Skeletal muscle tissue (tissue), 4 donors: Measurements from ENCODE around the gene FPR3. TPM values are rescaled to one million over a fixed set of nuclear protein-coding genes. Genes with fewer than 3 reads are reported as not detected.

Experiments
- H3K27ac ChIP-seq: one replicate; pipeline ENCODE4 v1.7.0; 2013; ENCODE audit warnings: mild to moderate bottlenecking, low read depth, low read length, inconsistent platforms
- H3K27me3 ChIP-seq, 3 donors: one replicate each; pipeline ENCODE4 v1.7.0; 2013; ENCODE audit warnings: low read length in 3 of 3; ENCODE audit not compliant: control insufficient read depth in 3 of 3, insufficient read depth in 3 of 3
- H3K36me3 ChIP-seq, 3 donors: one replicate each; pipeline ENCODE4 v1.7.0; 2013; ENCODE audit warnings: low read length in 3 of 3; ENCODE audit not compliant: control insufficient read depth in 3 of 3, insufficient read depth in 3 of 3
- H3K4me1 ChIP-seq, 3 donors: one replicate each; pipeline ENCODE4 v1.7.0; 2013; ENCODE audit warnings: low read length in 3 of 3, mild to moderate bottlenecking in 3 of 3; ENCODE audit not compliant: control insufficient read depth in 3 of 3, insufficient read depth in 3 of 3
- H3K4me3 ChIP-seq, 3 donors: one replicate each; pipeline ENCODE4 v1.7.0; 2013; ENCODE audit warnings: low read length in 3 of 3
- H3K9ac ChIP-seq, 3 donors: one replicate each; pipeline ENCODE4 v1.7.0; 2013; ENCODE audit warnings: low read length in 3 of 3, mild to moderate bottlenecking in 3 of 3, moderate library complexity in 2 of 3, low read depth in 1 of 3
- H3K9me3 ChIP-seq, 3 donors: one replicate each; pipeline ENCODE4 v1.7.0; 2013; ENCODE audit warnings: low read length in 3 of 3; ENCODE audit not compliant: control insufficient read depth in 3 of 3
- total RNA-seq: library from RNA; depleted of rRNA; stranded (reverse); fragments of >200 nt; gene quantifications from one replicate; pipeline ENCODE4 v1.2.3, GENCODE V29; 2014
- donor health status: Osteomylitis.

FPR3 gene
- total RNA-seq, 1 donor from 2014 or later, result 0.52 TPM

GRCh38 chr19:51781999-51782398 lies 13.0 kb upstream of the FPR3 start:
- peaks cover 0 to 6% (median 0%) of the 10 kb centered on the region in 3 donors for H3K27me3 ChIP-seq
- H3K9ac ChIP-seq, result no peak overlapping the region
- H3K4me3 ChIP-seq, result no peak overlapping the region
- peaks cover 0 to 4% (median 0%) of the 10 kb centered on the region in 3 donors for H3K4me1 ChIP-seq
- H3K27ac ChIP-seq, result no peak overlapping the region
- no peaks in the 10 kb centered on the region for H3K9me3 ChIP-seq
- H3K36me3 ChIP-seq, result no peaks in the 10 kb centered on the region

GRCh38 chr19:51783372-51783771 lies 11.6 kb upstream of the FPR3 start:
- no peak overlapping the region for H3K9ac ChIP-seq
- no peaks in the 10 kb centered on the region for H3K36me3 ChIP-seq
- no peaks in the 10 kb centered on the region for H3K9me3 ChIP-seq
- peaks cover 0 to 6% (median 0%) of the 10 kb centered on the region in 3 donors for H3K27me3 ChIP-seq
- H3K27ac ChIP-seq, result no peak overlapping the region
- no peaks in the 10 kb centered on the region for H3K4me1 ChIP-seq
- no peak overlapping the region for H3K4me3 ChIP-seq

GRCh38 chr19:51784109-51784785 lies 10.7 kb upstream of the FPR3 start:
- H3K27ac ChIP-seq, result no peak overlapping the region
- peaks cover 0 to 2% (median 0%) of the 10 kb centered on the region in 3 donors for H3K27me3 ChIP-seq
- no peak overlapping the region for H3K9ac ChIP-seq
- no peaks in the 10 kb centered on the region for H3K4me1 ChIP-seq
- no peak overlapping the region for H3K4me3 ChIP-seq
- H3K9me3 ChIP-seq, result no peaks in the 10 kb centered on the region
- H3K36me3 ChIP-seq, result no peaks in the 10 kb centered on the region

GRCh38 chr19:51784922-51785690 lies 9.9 kb upstream of the FPR3 start:
- H3K27me3 ChIP-seq, result no peaks in the 10 kb centered on the region
- H3K9ac ChIP-seq, result no peak overlapping the region
- H3K9me3 ChIP-seq, result no peaks in the 10 kb centered on the region
- H3K4me1 ChIP-seq, result no peaks in the 10 kb centered on the region
- no peak overlapping the region for H3K4me3 ChIP-seq
- H3K27ac ChIP-seq, result peak overlapping the region; percentile 51
- no peaks in the 10 kb centered on the region for H3K36me3 ChIP-seq

GRCh38 chr19:51786646-51787494 lies 8.1 kb upstream of the FPR3 start:
- Histone ChIP-seq H3K4me1 (no peaks in the 10 kb centered on the region), H3K27me3 (no peaks in the 10 kb centered on the region), H3K9me3 (no peaks in the 10 kb centered on the region), H3K36me3 (no peaks in the 10 kb centered on the region), H3K9ac (no peak overlapping the region), H3K27ac (no peak overlapping the region), H3K4me3 (no peak overlapping the region)

- no peaks in the 10 kb centered on the region for H3K4me1 ChIP-seq
- no peak overlapping the region for H3K27ac ChIP-seq
- no peak overlapping the region for H3K4me3 ChIP-seq
- no peaks in the 10 kb centered on the region for H3K36me3 ChIP-seq
- no peak overlapping the region for H3K9ac ChIP-seq
- H3K9me3 ChIP-seq, result peaks cover 0 to 3% (median 0%) of the 10 kb centered on the region in 3 donors
- no peaks in the 10 kb centered on the region for H3K27me3 ChIP-seq
Observed at GRCh38 chr19:51788029-51788428, 6.9 kb upstream of the FPR3 start.

- no peak overlapping the region for H3K9ac ChIP-seq
- peaks cover 0 to 3% (median 0%) of the 10 kb centered on the region in 3 donors for H3K9me3 ChIP-seq
- H3K27ac ChIP-seq, result no peak overlapping the region
- H3K27me3 ChIP-seq, result no peaks in the 10 kb centered on the region
- no peak overlapping the region for H3K4me3 ChIP-seq
- H3K4me1 ChIP-seq, result no peaks in the 10 kb centered on the region
- H3K36me3 ChIP-seq, result no peaks in the 10 kb centered on the region
Observed at GRCh38 chr19:51789061-51789795, 5.7 kb upstream of the FPR3 start.

- Histone ChIP-seq H3K27me3 (peaks cover 0 to 2% (median 0%) of the 10 kb centered on the region in 3 donors), H3K36me3 (no peaks in the 10 kb centered on the region), H3K9me3 (peaks cover 0 to 3% (median 0%) of the 10 kb centered on the region in 3 donors), H3K4me3 (no peak overlapping the region), H3K27ac (no peak overlapping the region), H3K9ac (no peak overlapping the region), H3K4me1 (no peaks in the 10 kb centered on the region)
Observed at GRCh38 chr19:51792932-51793331, 2.0 kb upstream of the FPR3 start.

- H3K27ac ChIP-seq, result no peak overlapping the region
- no peaks in the 10 kb centered on the region for H3K36me3 ChIP-seq
- no peak overlapping the region for H3K9ac ChIP-seq
- H3K27me3 ChIP-seq, result peaks cover 0 to 2% (median 0%) of the 10 kb centered on the region in 3 donors
- no peak overlapping the region for H3K4me3 ChIP-seq
- H3K9me3 ChIP-seq, result peaks cover 0 to 3% (median 0%) of the 10 kb centered on the region in 3 donors
- no peaks in the 10 kb centered on the region for H3K4me1 ChIP-seq
Observed at GRCh38 chr19:51793994-51794393, 963 bp upstream of the FPR3 start.
